Measurements from ENCODE around the gene CCL24. TPM values are rescaled to one million over a fixed set of nuclear protein-coding genes. Genes with fewer than 3 reads are reported as not detected.
"Not testable (repeated sequence)": the region's sequence is repeated elsewhere in the genome, so short reads cannot be mapped to it uniquely, and the experiment has no call there.

Gene CCL24
- not detected in 2 replicates for total RNA-seq
- long read RNA-seq = 0 reads

GRCh38 chr7:75813781-75814236 is at the start of gene CCL24:
CCL24 (minus strand) TSS chr7:75813806; CDS start chr7:75813715, 91 bp downstream.
- Mint-ChIP-seq H3K9me3 (no peaks in the 10 kb centered on the region), H3K4me1 (no peaks in the 10 kb centered on the region), H3K27ac (ENCODE audit: unreplicated experiment) (no peak within 1 kb of the TSS), H3K4me3 (no peak within 1 kb of the TSS), H3K36me3 (ENCODE audit: low read depth) (no peaks in the 10 kb centered on the region), H3K27me3 (ENCODE audit: low read depth) (peaks cover 2% of the 10 kb centered on the region)
- DNase-seq (ENCODE audit: low read depth, low spot score) = no peak
- TF ChIP-seq CTCF (conservative IDR thresholded peaks at IDR 0.05) = no peak

GRCh38 chr7:75861636-75862035 is 48.0 kb upstream of the CCL24 start:
- Mint-ChIP-seq H3K36me3 (ENCODE audit: low read depth) (no peaks in the 10 kb centered on the region), H3K9me3 (peaks cover 2% of the 10 kb centered on the region), H3K27ac (ENCODE audit: unreplicated experiment) (no peak overlapping the region), H3K4me1 (no peaks in the 10 kb centered on the region), H3K27me3 (ENCODE audit: low read depth) (no peaks in the 10 kb centered on the region), H3K4me3 (no peak overlapping the region)
- TF ChIP-seq CTCF (conservative IDR thresholded peaks at IDR 0.05) = no peak
- DNase-seq (ENCODE audit: low read depth, low spot score) = no peak

- H3K4me1 Mint-ChIP-seq = no peaks in the 10 kb centered on the region
Observed at GRCh38 chr7:75858410-75858809, 44.8 kb upstream of the CCL24 start.

GRCh38 chr7:75856536-75856935 is 42.9 kb upstream of the CCL24 start:
- no peak for DNase-seq (ENCODE audit: low read depth, low spot score)
- no peaks in the 10 kb centered on the region for H3K4me1 Mint-ChIP-seq
- H3K4me3 Mint-ChIP-seq = no peak overlapping the region
- H3K9me3 Mint-ChIP-seq = peaks cover 2% of the 10 kb centered on the region
- H3K27ac Mint-ChIP-seq (ENCODE audit: unreplicated experiment) = no peak overlapping the region
- H3K27me3 Mint-ChIP-seq (ENCODE audit: low read depth) = no peaks in the 10 kb centered on the region
- TF ChIP-seq CTCF (conservative IDR thresholded peaks at IDR 0.05) = no peak
- no peaks in the 10 kb centered on the region for H3K36me3 Mint-ChIP-seq (ENCODE audit: low read depth)

More at GRCh38 chr7:75858410-75858809, 44.8 kb upstream of the CCL24 start:
- H3K27ac Mint-ChIP-seq (ENCODE audit: unreplicated experiment) = no peak overlapping the region
- peaks cover 4% of the 10 kb centered on the region for H3K9me3 Mint-ChIP-seq
- no peaks in the 10 kb centered on the region for H3K27me3 Mint-ChIP-seq (ENCODE audit: low read depth)
- no peak overlapping the region for H3K4me3 Mint-ChIP-seq
- no peak for DNase-seq (ENCODE audit: low read depth, low spot score)
- H3K36me3 Mint-ChIP-seq (ENCODE audit: low read depth) = no peaks in the 10 kb centered on the region
- TF ChIP-seq CTCF (conservative IDR thresholded peaks at IDR 0.05) = no peak

- not testable (repeated sequence) for DNase-seq (ENCODE audit: low read depth, low spot score); H3K9me3 Mint-ChIP-seq; H3K4me1 Mint-ChIP-seq; H3K4me3 Mint-ChIP-seq; H3K27ac Mint-ChIP-seq (ENCODE audit: unreplicated experiment); H3K27me3 Mint-ChIP-seq (ENCODE audit: low read depth); H3K36me3 Mint-ChIP-seq (ENCODE audit: low read depth)
Observed at GRCh38 chr7:75854813-75855345, 41.3 kb upstream of the CCL24 start.

- H3K27me3 Mint-ChIP-seq (ENCODE audit: low read depth) = no peaks in the 10 kb centered on the region
- no peaks in the 10 kb centered on the region for H3K36me3 Mint-ChIP-seq (ENCODE audit: low read depth)
- H3K4me1 Mint-ChIP-seq = no peaks in the 10 kb centered on the region
- peaks cover 2% of the 10 kb centered on the region for H3K9me3 Mint-ChIP-seq
- TF ChIP-seq CTCF (conservative IDR thresholded peaks at IDR 0.05) = no peak
- no peak overlapping the region for H3K27ac Mint-ChIP-seq (ENCODE audit: unreplicated experiment)
- DNase-seq (ENCODE audit: low read depth, low spot score) = no peak
- H3K4me3 Mint-ChIP-seq = no peak overlapping the region
Observed at GRCh38 chr7:75854233-75854632, 40.6 kb upstream of the CCL24 start.
